Measurements from ENCODE around the gene ARHGAP31.
"Not testable (repeated sequence)": the region's sequence is repeated elsewhere in the genome, so short reads cannot be mapped to it uniquely, and the experiment has no call there.

The ARHGAP31 gene, protein sequence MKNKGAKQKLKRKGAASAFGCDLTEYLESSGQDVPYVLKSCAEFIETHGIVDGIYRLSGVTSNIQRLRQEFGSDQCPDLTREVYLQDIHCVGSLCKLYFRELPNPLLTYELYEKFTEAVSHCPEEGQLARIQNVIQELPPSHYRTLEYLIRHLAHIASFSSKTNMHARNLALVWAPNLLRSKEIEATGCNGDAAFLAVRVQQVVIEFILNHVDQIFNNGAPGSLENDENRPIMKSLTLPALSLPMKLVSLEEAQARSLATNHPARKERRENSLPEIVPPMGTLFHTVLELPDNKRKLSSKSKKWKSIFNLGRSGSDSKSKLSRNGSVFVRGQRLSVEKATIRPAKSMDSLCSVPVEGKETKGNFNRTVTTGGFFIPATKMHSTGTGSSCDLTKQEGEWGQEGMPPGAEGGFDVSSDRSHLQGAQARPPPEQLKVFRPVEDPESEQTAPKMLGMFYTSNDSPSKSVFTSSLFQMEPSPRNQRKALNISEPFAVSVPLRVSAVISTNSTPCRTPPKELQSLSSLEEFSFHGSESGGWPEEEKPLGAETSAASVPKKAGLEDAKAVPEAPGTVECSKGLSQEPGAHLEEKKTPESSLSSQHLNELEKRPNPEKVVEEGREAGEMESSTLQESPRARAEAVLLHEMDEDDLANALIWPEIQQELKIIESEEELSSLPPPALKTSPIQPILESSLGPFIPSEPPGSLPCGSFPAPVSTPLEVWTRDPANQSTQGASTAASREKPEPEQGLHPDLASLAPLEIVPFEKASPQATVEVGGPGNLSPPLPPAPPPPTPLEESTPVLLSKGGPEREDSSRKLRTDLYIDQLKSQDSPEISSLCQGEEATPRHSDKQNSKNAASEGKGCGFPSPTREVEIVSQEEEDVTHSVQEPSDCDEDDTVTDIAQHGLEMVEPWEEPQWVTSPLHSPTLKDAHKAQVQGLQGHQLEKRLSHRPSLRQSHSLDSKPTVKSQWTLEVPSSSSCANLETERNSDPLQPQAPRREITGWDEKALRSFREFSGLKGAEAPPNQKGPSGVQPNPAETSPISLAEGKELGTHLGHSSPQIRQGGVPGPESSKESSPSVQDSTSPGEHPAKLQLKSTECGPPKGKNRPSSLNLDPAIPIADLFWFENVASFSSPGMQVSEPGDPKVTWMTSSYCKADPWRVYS (N-terminal part only)

DNA sequence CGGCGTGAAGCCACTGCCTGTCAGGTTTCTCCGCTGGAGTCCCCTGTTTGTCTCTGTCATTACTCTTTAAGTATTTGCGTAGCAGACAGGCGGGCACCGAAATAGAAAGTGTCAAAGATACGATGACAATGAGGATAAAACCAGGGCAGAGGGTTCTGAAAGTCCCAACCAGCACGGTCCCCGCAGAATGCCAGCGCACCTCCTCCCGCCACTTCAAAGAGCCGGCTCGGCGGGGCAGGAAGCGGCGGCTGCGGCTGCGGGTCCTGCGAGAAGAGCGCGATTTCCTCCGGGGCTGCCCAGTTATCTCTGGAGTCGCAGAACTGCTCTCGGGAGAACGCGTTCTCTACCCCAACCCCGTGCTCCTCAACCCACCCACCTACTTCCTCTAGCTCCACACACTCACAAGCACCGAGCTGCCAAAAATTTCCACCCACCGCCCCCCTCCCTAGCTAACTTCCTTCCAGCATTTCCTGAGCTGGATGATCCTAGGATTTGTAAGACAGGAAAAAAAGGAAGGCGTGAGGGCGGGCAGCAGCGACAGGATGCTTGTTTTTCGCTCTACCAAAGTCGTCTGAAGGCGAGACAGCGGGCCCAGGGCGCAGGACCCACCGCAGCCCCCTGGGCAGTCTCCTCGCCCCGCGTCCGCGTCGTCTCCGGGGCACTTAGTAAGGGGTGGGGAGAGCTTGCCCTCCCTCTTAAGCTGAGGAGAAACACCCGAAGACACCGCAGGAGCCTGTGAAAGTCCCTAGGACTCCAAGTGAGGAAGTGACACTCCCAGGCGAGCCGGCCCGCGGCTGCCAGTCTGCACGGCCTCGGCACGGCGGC lies at the start of gene ARHGAP31:
Gene ARHGAP31, plus strand, starts transcription at position 513 of the 825 bp plus-strand sequence. CDS start 522 bp downstream, outside the sequence.
- DNase-seq (ENCODE audit: low read depth in 2 of 3, low spot score in 2 of 3) = peak; percentile 69 to 84 (median 71)

DNA sequence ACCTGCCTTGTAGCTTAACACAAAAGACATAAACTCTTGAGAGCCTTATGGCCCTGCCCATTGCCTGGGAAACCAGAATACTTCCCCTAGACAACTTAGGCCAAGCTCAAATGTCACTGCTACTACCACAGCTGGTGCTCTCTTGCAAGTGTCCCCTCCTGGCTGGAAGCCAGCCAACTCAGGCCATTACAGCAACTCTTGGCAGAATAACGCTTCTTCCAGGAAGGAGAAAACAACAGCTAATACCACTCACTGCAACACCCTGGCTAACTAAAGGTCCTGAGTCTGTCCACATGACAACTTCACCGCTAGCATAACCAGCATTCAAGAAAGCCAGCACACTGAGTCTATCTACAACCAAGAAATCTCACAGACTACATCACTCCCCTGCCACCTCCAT lies 48.4 kb upstream of the ARHGAP31 start:
- no peak for DNase-seq (ENCODE audit: low read depth in 2 of 3, low spot score in 2 of 3)

GRCh38 chr3:119255214-119255613 lies 39.0 kb upstream of the ARHGAP31 start:
- no peak for DNase-seq (ENCODE audit: low read depth in 2 of 3, low spot score in 2 of 3)

DNA sequence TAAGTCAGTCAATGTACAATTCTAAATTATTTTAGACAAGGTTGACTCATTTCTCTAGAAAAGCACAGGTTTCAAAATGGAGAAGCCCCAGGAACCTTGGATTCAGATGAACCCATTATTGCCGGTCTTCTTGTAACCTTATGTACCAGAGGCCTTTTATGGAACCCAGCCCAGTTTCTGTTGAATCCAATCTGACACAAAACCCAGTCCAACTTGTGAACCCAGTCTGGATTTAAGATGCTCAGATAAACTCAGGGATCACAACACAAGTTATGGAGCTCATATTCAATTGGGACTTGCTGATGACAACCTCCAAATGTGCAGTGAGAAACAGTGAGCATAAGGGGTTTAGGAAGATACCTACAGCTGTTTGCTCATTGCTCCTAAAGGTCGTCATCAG lies 37.1 kb upstream of the ARHGAP31 start:
- DNase-seq (ENCODE audit: low read depth in 2 of 3, low spot score in 2 of 3) = no peak

- DNase-seq (ENCODE audit: low read depth in 2 of 3, low spot score in 2 of 3) = no peak
These were observed 36.4 kb upstream of the ARHGAP31 start for GRCh38 chr3:119257654-119258410.

- DNase-seq (ENCODE audit: low read depth in 2 of 3, low spot score in 2 of 3) = no peak
These were observed 35.3 kb upstream of the ARHGAP31 start for GRCh38 chr3:119258915-119259314.

GRCh38 chr3:119259821-119260220 lies 34.4 kb upstream of the ARHGAP31 start:
- DNase-seq (ENCODE audit: low read depth in 2 of 3, low spot score in 2 of 3) = no peak

- DNase-seq (ENCODE audit: low read depth in 2 of 3, low spot score in 2 of 3) = no peak
These were observed 33.1 kb upstream of the ARHGAP31 start for GRCh38 chr3:119261055-119261454.

DNA sequence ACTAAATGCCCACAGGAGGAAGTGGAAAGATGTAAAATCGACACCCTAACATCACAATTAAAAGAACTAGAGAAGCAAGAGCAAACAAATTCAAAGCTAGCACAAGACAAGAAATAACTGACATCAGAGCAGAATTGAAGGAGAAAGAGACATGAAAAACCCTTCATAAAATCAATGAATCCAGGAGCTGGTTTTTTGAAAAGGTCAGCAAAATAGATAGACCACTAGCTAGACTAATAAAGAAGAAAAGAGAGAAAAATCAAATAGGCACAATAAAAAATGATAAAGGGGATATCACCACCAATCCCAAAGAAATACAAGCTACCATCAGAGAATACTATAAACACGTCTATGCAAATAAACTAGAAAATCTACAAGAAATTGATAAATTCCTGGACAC lies 24.0 kb upstream of the ARHGAP31 start:
- not testable (repeated sequence) for DNase-seq (ENCODE audit: low read depth in 2 of 3, low spot score in 2 of 3)

DNA sequence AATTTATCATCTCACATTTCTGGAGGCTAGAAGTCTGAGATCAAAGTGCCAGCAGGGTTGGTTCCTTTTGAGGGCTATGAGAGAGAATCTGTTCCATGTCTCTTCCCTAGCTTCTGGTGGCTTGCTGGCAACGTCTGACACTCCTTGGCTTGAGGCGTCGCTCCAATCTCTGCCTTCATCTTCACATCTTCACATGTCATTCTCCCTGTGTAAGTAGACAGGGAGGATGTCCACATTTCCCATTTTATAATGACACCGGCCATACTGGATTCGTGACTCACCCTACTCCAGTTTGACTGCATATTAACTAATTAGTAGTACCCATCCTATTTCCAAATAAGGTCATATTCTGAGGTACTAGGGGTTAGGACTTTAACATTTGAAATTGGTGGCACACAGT lies 17.5 kb upstream of the ARHGAP31 start:
- DNase-seq (ENCODE audit: low read depth in 2 of 3, low spot score in 2 of 3) = no peak

DNA sequence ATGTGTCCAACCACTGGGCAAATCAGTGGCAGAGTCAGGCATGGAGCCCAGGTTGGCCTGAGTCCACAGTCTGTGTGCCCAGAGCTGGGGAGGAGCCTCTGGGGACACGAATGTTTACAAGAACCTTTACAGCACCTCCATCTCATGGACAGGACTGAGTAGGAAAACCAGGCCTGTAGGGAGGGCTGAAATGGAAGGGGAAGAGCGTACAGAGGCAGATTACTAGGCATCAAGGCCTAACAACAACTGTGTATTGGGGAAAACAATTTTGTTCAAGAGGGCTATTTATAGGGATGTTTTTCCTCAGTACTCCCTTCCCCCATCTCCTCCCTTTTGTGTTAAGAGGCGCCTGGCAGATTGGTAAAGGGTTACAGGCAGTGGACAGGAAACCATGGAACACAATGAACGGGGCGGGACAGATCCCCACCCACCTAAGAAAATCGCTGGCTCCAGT lies 15.1 kb upstream of the ARHGAP31 start:
- no peak for DNase-seq (ENCODE audit: low read depth in 2 of 3, low spot score in 2 of 3)

DNA sequence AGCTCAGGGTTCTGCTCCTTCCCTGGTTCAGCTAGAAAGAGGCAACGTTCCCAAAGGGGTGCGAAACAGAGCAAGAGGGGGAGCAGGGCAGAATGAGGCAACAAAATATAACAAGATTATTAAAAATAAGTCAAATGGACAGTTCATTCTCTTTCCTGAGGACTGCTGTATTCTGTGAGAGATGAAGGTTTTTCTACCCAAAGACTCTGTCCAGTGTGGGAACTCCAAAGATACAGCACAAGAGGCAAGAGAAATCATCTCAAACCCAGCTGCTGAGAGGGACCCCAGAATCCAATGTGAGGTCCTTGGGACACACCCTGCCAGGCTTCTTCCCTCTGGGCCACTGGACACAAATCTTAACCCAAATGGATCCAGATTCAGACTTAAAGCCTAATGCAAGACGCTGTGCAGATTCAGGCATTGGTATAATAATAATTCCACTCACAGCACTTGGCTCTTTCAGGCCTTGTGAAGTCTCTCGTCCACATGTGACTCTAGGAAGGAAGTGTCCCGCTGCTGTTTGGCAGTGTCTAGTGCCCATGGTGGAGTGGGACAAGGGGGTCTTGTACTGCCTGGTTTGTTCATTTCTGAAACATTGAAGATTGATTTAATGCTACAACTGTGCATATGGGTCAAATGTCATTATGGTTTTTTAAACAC lies 14.5 kb upstream of the ARHGAP31 start:
- no peak for DNase-seq (ENCODE audit: low read depth in 2 of 3, low spot score in 2 of 3)

- DNase-seq (ENCODE audit: low read depth in 2 of 3, low spot score in 2 of 3) = no peak
These were observed 5.3 kb upstream of the ARHGAP31 start for GRCh38 chr3:119288669-119289403.

- no peak for DNase-seq (ENCODE audit: low read depth in 2 of 3, low spot score in 2 of 3)
These were observed 4.8 kb upstream of the ARHGAP31 start for GRCh38 chr3:119289404-119289770.

DNA sequence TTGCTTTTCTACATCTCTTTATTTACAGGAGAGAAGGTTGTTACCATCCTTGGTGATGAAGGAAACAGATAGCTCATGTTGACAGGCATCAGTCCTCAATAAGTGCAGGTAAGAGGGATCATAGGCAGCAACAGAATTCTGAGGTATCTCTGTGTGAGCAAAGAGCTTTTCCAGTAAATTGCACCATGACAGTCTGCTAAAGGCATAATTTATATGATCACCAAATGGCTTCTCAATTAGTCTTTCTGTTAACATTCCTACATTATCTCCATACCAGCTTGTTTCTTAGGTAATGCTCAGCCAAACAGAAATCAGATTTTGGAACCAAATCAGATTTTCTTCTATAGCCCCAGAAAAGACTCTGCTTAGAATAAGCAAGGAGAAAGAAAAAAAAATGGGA lies 3.6 kb upstream of the ARHGAP31 start:
- no peak for DNase-seq (ENCODE audit: low read depth in 2 of 3, low spot score in 2 of 3)

DNA sequence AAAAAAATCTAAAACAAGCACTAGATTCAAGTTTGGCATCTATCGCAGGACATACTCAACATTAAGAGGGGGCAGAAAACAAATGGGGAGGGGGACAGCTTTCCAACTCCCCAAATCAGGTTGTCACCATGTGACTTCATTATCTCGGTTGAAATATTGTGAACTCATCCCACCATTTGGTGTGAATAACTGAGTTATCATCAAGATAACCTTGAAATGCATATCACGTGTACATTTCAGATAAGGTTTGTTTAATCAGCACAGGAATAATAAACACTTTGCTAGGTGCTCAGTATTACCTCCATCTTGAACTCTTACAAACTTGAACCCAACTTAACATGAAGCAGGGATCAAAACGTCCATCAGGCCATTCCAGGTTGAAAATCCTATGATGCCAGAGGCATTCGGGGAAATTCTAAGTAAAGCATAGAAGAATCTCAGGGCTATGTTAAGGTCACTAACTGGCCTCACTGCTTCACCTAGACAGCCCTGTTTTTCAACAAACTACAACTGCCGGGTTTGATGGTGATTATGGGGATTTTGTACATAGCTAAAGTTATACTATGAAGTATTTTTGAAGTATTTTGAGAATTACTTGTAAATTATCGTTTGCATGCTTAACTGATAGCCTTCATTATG lies 3.0 kb upstream of the ARHGAP31 start:
- DNase-seq (ENCODE audit: low read depth in 2 of 3, low spot score in 2 of 3) = no peak

GRCh38 chr3:119292666-119293065 lies 1.5 kb upstream of the ARHGAP31 start:
- DNase-seq (ENCODE audit: low read depth in 2 of 3, low spot score in 2 of 3) = no peak
